Caco-2 (cell line): Measurements from ENCODE around the gene PHF23. TPM values are rescaled to one million over a fixed set of nuclear protein-coding genes. Genes with fewer than 3 reads are reported as not detected.

Experiments used
- BruUV-seq: library from RNA; stranded (reverse); fragments of 400-500 nt; replicated peaks from 2 replicates; lab custom pipeline; 2021; lab: Mats Ljungman, UMichigan
- CTCF ChIA-PET: fragments of 300-600 bp; sonication (Branson Sonifier 250); formaldehyde crosslinking; loops from one replicate; lab custom pipeline; 2022; ENCODE audit warnings: antibody characterized with exemption; lab: Charles Lee
- POLR2A ChIA-PET: fragments of 300-600 bp; sonication (Branson Sonifier 250); formaldehyde crosslinking; loops from one replicate; lab custom pipeline; 2022; ENCODE audit warnings: antibody characterized with exemption; lab: Charles Lee
- DNase-seq, 2 experiments: peaks; one replicate each; pipeline versions ENCODE4 v3.0.0 to v3.0.0-alpha.2; 2020 to 2022
- H3K27me3 ChIP-seq: replicated peaks from 2 replicates; pipeline ENCODE4 v1.6.0; 2011; ENCODE audit warnings: low read length; ENCODE audit not compliant: control insufficient read depth, insufficient read depth
- H3K36me3 ChIP-seq: 2 replicates; pipeline ENCODE4 v1.5.1; 2011; ENCODE audit warnings: low read length; ENCODE audit not compliant: control insufficient read depth, insufficient read depth
- H3K4me1 ChIP-seq: fragments of 250-450 bp; sonication (Bioruptor Pico); 2 replicates; pipeline ENCODE4 v1.5.1; 2020; ENCODE audit warnings: mild to moderate bottlenecking
- H3K4me3 ChIP-seq: 2 replicates; pipeline ENCODE4 v1.5.1; 2011; ENCODE audit warnings: low read depth, mild to moderate bottlenecking, control low read depth, low read length
- H3K9me3 ChIP-seq: fragments of 250-450 bp; sonication (Bioruptor Pico); 2 replicates; pipeline ENCODE4 v1.5.1; 2020; ENCODE audit warnings: mild to moderate bottlenecking, moderate library complexity
- H3K27ac Mint-ChIP-seq: one replicate; pipeline ENCODE4 v1.8.0; 2022; ENCODE audit warnings: mixed read lengths; ENCODE audit not compliant: unreplicated experiment
- H3K27me3 Mint-ChIP-seq: one replicate; pipeline ENCODE4 v1.8.0; 2022; ENCODE audit warnings: mixed read lengths; ENCODE audit not compliant: insufficient read depth, unreplicated experiment
- H3K36me3 Mint-ChIP-seq: one replicate; pipeline ENCODE4 v1.8.0; 2022; ENCODE audit warnings: mild to moderate bottlenecking, mixed read lengths; ENCODE audit not compliant: insufficient read depth, unreplicated experiment
- H3K4me1 Mint-ChIP-seq: one replicate; pipeline ENCODE4 v1.8.0; 2022; ENCODE audit warnings: low read depth, mixed read lengths; ENCODE audit not compliant: unreplicated experiment
- H3K4me3 Mint-ChIP-seq: one replicate; pipeline ENCODE4 v1.8.0; 2022; ENCODE audit warnings: mild to moderate bottlenecking, moderate library complexity, mixed read lengths; ENCODE audit not compliant: unreplicated experiment
- H3K9me3 Mint-ChIP-seq: one replicate; pipeline ENCODE4 v1.8.0; 2022; ENCODE audit warnings: mixed read lengths; ENCODE audit not compliant: unreplicated experiment
- intact Hi-C: fragments of 100-400 bp; cut with micrococcal nuclease; formaldehyde crosslinking; loops from one replicate; pipeline ENCODE4 v1.10.0; 2022; ENCODE audit not compliant: unreplicated experiment
- total RNA-seq: library from RNA; stranded (reverse); gene quantifications from 2 replicates; pipeline ENCODE4 v1.2.3, GENCODE V29; 2022
- TF ChIP-seq, protein P1 (sequence below), 2 experiments: fragments of 200-600 bp in 1 of 2; IDR thresholded peaks; 1 replicate in 1 of 2; 2 replicates in 1 of 2; pipeline versions ENCODE4 v1.5.1 to v1.8.0; 2011 to 2022; ENCODE audit warnings: antibody characterized with exemption in 1 of 2, control low read depth in 1 of 2, inconsistent platforms in 1 of 2, low read depth in 1 of 2, low read length in 1 of 2, mild to moderate bottlenecking in 1 of 2, moderate library complexity in 1 of 2; ENCODE audit not compliant: insufficient read depth in 1 of 2, severe bottlenecking in 1 of 2, unreplicated experiment in 1 of 2

Gene PHF23
- total RNA-seq, 1 experiment from 2014 or later: 20.5 TPM

DNA sequence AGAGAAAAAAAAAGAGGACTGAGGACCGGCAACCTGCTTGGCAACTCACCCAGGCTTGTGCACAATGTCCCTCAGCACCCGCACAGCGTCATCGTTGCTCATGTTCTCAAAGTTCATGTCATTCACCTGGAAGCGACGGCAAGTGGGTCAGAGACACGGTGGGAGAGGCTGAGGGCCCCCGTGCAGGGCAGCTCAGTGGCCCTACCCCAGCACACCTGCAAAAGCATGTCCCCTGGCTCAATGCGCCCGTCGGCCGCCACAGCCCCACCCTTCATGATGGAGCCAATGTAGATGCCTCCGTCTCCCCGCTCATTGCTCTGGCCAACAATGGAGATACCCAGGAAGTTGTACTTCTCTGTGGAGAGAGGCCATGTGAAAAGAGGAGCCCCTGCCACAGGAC lies 10.3 kb downstream of the PHF23 start:
- no peak for DNase-seq
- Mint-ChIP-seq H3K27me3 (no peaks in the 10 kb centered on the region), H3K36me3 (peaks cover 45% of the 10 kb centered on the region), H3K9me3 (no peaks in the 10 kb centered on the region), H3K4me3 (no peak overlapping the region), H3K4me1 (peaks cover 6% of the 10 kb centered on the region), H3K27ac (no peak overlapping the region)
- Histone ChIP-seq H3K4me3 (no peak overlapping the region), H3K36me3 (no peaks in the 10 kb centered on the region; the same call in 1 of the 2 replicates), H3K27me3 (no peaks in the 10 kb centered on the region), H3K4me1 (no peaks in the 10 kb centered on the region), H3K9me3 (no peaks in the 10 kb centered on the region)
- BruUV-seq: no TSS peak
- TF ChIP-seq, protein P1, sequence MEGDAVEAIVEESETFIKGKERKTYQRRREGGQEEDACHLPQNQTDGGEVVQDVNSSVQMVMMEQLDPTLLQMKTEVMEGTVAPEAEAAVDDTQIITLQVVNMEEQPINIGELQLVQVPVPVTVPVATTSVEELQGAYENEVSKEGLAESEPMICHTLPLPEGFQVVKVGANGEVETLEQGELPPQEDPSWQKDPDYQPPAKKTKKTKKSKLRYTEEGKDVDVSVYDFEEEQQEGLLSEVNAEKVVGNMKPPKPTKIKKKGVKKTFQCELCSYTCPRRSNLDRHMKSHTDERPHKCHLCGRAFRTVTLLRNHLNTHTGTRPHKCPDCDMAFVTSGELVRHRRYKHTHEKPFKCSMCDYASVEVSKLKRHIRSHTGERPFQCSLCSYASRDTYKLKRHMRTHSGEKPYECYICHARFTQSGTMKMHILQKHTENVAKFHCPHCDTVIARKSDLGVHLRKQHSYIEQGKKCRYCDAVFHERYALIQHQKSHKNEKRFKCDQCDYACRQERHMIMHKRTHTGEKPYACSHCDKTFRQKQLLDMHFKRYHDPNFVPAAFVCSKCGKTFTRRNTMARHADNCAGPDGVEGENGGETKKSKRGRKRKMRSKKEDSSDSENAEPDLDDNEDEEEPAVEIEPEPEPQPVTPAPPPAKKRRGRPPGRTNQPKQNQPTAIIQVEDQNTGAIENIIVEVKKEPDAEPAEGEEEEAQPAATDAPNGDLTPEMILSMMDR (IDR thresholded peaks at IDR 0.05; ENCODE audit: insufficient read depth in 1 of 2, low read depth in 1 of 2, low read length in 1 of 2, severe bottlenecking in 1 of 2, unreplicated experiment in 1 of 2): no peak
- POLR2A ChIA-PET: no interaction called here
- CTCF ChIA-PET: no interaction called here
- intact Hi-C loops: no loop called here

- intact Hi-C loops: no loop called here
- POLR2A ChIA-PET: no interaction called here
- no TSS peak for BruUV-seq
- TF ChIP-seq, protein P1 (IDR thresholded peaks at IDR 0.05; ENCODE audit: insufficient read depth in 1 of 2, low read depth in 1 of 2, low read length in 1 of 2, severe bottlenecking in 1 of 2, unreplicated experiment in 1 of 2): no peak
- Histone ChIP-seq H3K4me3 (no peak overlapping the region), H3K36me3 (no peaks in the 10 kb centered on the region; the same call in 1 of the 2 replicates), H3K4me1 (no peaks in the 10 kb centered on the region), H3K9me3 (no peaks in the 10 kb centered on the region), H3K27me3 (no peaks in the 10 kb centered on the region)
- Mint-ChIP-seq H3K9me3 (no peaks in the 10 kb centered on the region), H3K4me3 (no peak overlapping the region), H3K27me3 (no peaks in the 10 kb centered on the region), H3K27ac (no peak overlapping the region), H3K36me3 (peaks cover 51% of the 10 kb centered on the region), H3K4me1 (peaks cover 2% of the 10 kb centered on the region)
- DNase-seq: no peak
- CTCF ChIA-PET: no interaction called here
Measured at GRCh38 chr17:7226721-7227710, 12.2 kb downstream of the PHF23 start.

- DNase-seq: no peak
- no peak overlapping the region for H3K4me3 ChIP-seq
- Mint-ChIP-seq H3K27ac (no peak overlapping the region), H3K36me3 (peaks cover 51% of the 10 kb centered on the region), H3K9me3 (no peaks in the 10 kb centered on the region), H3K4me3 (no peak overlapping the region), H3K27me3 (no peaks in the 10 kb centered on the region), H3K4me1 (no peaks in the 10 kb centered on the region)
- BruUV-seq: no TSS peak
- POLR2A ChIA-PET: no interaction called here
- no peaks in the 10 kb centered on the region; the same call in 1 of the 2 replicates for H3K36me3 ChIP-seq
- peaks cover 3% of the 10 kb centered on the region for H3K4me1 ChIP-seq
- CTCF ChIA-PET: no interaction called here
- no peaks in the 10 kb centered on the region for H3K9me3 ChIP-seq
- intact Hi-C loops: no loop called here
- H3K27me3 ChIP-seq: no peaks in the 10 kb centered on the region
- TF ChIP-seq, protein P1 (IDR thresholded peaks at IDR 0.05; ENCODE audit: insufficient read depth in 1 of 2, low read depth in 1 of 2, low read length in 1 of 2, severe bottlenecking in 1 of 2, unreplicated experiment in 1 of 2): no peak
Measured at GRCh38 chr17:7225711-7226331, 13.4 kb downstream of the PHF23 start.
